OCI-LY1 (cell line): ENCODE data around the gene KPNA5.
"Not testable (repeated sequence)": the region's sequence is repeated elsewhere in the genome, so short reads cannot be mapped to it uniquely, and the experiment has no call there.

Experiments used
- CTCF ChIP-seq: fragments of 200-600 bp; sonication (generic), shearing (Covaris generic); IDR thresholded peaks from 2 replicates; pipeline ENCODE4 v1.5.1; 2017; ENCODE audit warnings: mild to moderate bottlenecking, antibody characterized with exemption, low read length, moderate library complexity, mixed read lengths
- EZH2 ChIP-seq: fragments of 200-600 bp; sonication (generic), shearing (Covaris generic); IDR thresholded peaks from 2 replicates; pipeline ENCODE4 v1.8.0; 2017; ENCODE audit warnings: borderline replicate concordance, mixed run types, mild to moderate bottlenecking, antibody characterized with exemption, low read length, moderate library complexity, mixed read lengths

- not testable (repeated sequence) for TF ChIP-seq CTCF, EZH2
These were observed 16.8 kb upstream of the KPNA5 start for GRCh38 chr6:116664169-116664568.
